PFSK-1 (cell line): ENCODE results near the gene TGOLN2.

Source experiments
- FOXP2 ChIP-seq: optimal IDR thresholded peaks from 2 replicates; pipeline ENCODE3; 2011; ENCODE audit warnings: borderline replicate concordance, control low read depth, inconsistent platforms; ENCODE audit not compliant: insufficient read depth; ENCODE audit errors: extremely low read length, extremely low read depth
- POLR2AphosphoS5 ChIP-seq: IDR thresholded peaks from 2 replicates; pipeline ENCODE4 v1.6.1; 2012; ENCODE audit warnings: low read depth, mild to moderate bottlenecking, control low read depth, low read length, moderate library complexity
- REST ChIP-seq, 2 experiments: IDR thresholded peaks; 2 replicates each; pipeline versions ENCODE4 v1.6.1 to v1.8.0; 2011 to 2012; ENCODE audit warnings: low read depth in 2 of 2, low read length in 2 of 2, control low read depth in 1 of 2, inconsistent platforms in 1 of 2, mild to moderate bottlenecking in 1 of 2, moderate library complexity in 1 of 2; ENCODE audit not compliant: insufficient read depth in 1 of 2
- SIN3A ChIP-seq: IDR thresholded peaks from 2 replicates; pipeline ENCODE4 v1.6.1; 2012; ENCODE audit warnings: mild to moderate bottlenecking, low read length, moderate library complexity, borderline replicate concordance; ENCODE audit not compliant: insufficient read depth
- TAF1 ChIP-seq: IDR thresholded peaks from 2 replicates; pipeline ENCODE4 v1.6.1; 2012; ENCODE audit warnings: low read length, control low read depth, borderline replicate concordance; ENCODE audit not compliant: insufficient read depth

- TF ChIP-seq POLR2AphosphoS5 (no peak), REST (IDR thresholded peaks at IDR 0.05; ENCODE audit: insufficient read depth in 1 of 2, low read depth in 2 of 2, low read length in 2 of 2) (no peak), SIN3A (no peak), TAF1 (no peak), FOXP2 (no peak)
Observed at GRCh38 chr2:85371045-85371444, 43.3 kb upstream of the TGOLN2 start.
